ENCODE data around the gene PGM3. TPM values are rescaled to one million over a fixed set of nuclear protein-coding genes. Genes with fewer than 3 reads are reported as not detected.
A peak's percentile ranks its signal among the peaks of the same experiment; 100 is the strongest.

Gene PGM3, protein sequence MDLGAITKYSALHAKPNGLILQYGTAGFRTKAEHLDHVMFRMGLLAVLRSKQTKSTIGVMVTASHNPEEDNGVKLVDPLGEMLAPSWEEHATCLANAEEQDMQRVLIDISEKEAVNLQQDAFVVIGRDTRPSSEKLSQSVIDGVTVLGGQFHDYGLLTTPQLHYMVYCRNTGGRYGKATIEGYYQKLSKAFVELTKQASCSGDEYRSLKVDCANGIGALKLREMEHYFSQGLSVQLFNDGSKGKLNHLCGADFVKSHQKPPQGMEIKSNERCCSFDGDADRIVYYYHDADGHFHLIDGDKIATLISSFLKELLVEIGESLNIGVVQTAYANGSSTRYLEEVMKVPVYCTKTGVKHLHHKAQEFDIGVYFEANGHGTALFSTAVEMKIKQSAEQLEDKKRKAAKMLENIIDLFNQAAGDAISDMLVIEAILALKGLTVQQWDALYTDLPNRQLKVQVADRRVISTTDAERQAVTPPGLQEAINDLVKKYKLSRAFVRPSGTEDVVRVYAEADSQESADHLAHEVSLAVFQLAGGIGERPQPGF
- polyA plus RNA-seq (24.0 to 32.1 TPM (median 28.9 TPM) in 3 replicates), polyA minus RNA-seq (28.1 to 83.9 TPM (median 44.5 TPM) in 3 replicates)
- 17.9 TPM for polyA plus RNA-seq (2011; ENCODE audit: low read depth)
- polyA plus RNA-seq (2011; cell fraction: cytosol; rRNA removed), result 14.5 and 29.5 TPM in 2 replicates
- polyA plus RNA-seq (2011; cell fraction: nucleus; rRNA removed), result 21.7 and 25.1 TPM in 2 replicates
- 18.5 and 31.0 TPM in 2 replicates for polyA plus RNA-seq (2012; ENCODE audit: low replicate concordance)
- 19.4 TPM for polyA minus RNA-seq (2011; cell fraction: cytosol; rRNA and poly(A)+ RNA removed)
- 20.3 and 42.5 TPM in 2 replicates for polyA minus RNA-seq (2011; cell fraction: nucleus; rRNA and poly(A)+ RNA removed)

DNA sequence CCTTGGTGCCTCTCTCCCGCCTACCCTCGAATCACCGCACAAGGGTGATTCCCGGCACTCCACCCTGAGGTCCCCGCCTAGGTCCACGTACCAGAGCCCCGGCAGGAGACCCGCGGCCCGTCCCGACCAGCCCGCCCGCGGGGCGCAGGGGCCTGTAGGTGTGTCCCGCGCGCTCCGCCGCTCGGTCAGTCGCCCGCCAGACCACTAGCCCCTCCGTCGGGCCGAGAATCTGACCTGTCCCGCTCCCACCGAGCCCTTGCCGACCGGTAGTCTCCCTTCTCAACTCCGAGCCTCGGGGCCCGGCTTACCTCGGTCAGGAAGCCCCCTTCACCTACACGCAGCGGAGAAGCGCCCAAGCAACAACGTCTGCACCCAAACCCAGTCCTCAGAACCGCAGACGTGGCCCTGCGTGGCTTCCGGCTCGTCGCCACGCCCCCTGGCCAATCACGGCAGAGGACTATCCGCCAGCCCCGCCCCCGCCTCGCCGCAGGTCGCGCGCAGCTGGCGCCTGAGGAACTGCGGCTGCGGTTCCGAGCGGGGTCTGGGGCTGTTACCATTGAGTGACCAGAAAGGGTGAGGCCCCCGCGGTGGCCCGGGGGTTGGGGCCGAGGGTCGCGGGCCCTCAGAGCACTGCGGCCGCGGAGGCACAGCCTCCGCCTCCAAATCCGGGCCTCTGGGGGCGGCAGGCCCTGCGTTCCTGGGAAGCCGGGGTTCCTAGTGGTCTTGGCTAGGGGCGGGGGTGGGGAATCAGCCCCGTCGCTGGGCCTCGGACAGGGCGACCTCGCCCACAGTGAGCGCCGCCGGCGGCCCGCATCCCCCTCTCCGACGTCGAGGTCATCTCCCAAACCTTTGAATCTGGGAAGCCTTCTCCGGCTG, at the start of gene PGM3, which contains the start of gene RWDD2A:
Gene PGM3, minus strand, starts transcription at position 395 of the 876 bp plus-strand sequence. CDS start 2,253 bp downstream, outside the sequence.
Gene RWDD2A, plus strand, starts transcription at position 487 of the 876 bp plus-strand sequence. CDS start 1,095 bp downstream, outside the sequence.
- dilution Hi-C loops (cut with MboI; ENCODE audit: extremely low pct_ligation_motif_present, low sequenced_read_pairs), result no loop called here
- H3K36me3 ChIP-seq (ENCODE audit: control insufficient read depth in 2 of 2, extremely low read depth in 1 of 2, insufficient read depth in 2 of 2, low read length in 2 of 2), result peaks cover 0 to 29% of the 10 kb centered on the region in 2 experiments
- H4K20me1 ChIP-seq (ENCODE audit: control insufficient read depth, extremely low read depth, insufficient read depth, low read length), result no peaks in the 10 kb centered on the region
- peak within 1 kb of the TSS; percentile 88 for H3K27ac ChIP-seq (ENCODE audit: control insufficient read depth, insufficient read depth, low read length)
- H3K9ac ChIP-seq (ENCODE audit: control insufficient read depth, extremely low read depth, insufficient read depth, low read length), result peak within 1 kb of the TSS; percentile 93
- H3K27me3 ChIP-seq (ENCODE audit: control insufficient read depth, extremely low read depth, insufficient read depth, low read length), result no peaks in the 10 kb centered on the region
- peak within 1 kb of the TSS; percentile 84 for H3K4me2 ChIP-seq (ENCODE audit: control insufficient read depth, extremely low read depth, insufficient read depth, low read depth, low read length)
- peaks cover 13% of the 10 kb centered on the region for H3K4me1 ChIP-seq (ENCODE audit: control insufficient read depth, extremely low read depth, insufficient read depth, low read length)
- peaks cover 26% of the 10 kb centered on the region for H3K79me2 ChIP-seq (ENCODE audit: control insufficient read depth, insufficient read depth, low read length)
- FAIRE-seq, result no peak
- no peak for DNase-seq (ENCODE audit: low read depth, low spot score)
- H3K4me3 ChIP-seq (ENCODE audit: control insufficient read depth in 2 of 3, extremely low read depth in 1 of 3, insufficient read depth in 2 of 3, low read depth in 1 of 3, low read length in 3 of 3), result peak within 1 kb of the TSS; percentile 89 to 90 (median 89)
- TF ChIP-seq, protein P1, sequence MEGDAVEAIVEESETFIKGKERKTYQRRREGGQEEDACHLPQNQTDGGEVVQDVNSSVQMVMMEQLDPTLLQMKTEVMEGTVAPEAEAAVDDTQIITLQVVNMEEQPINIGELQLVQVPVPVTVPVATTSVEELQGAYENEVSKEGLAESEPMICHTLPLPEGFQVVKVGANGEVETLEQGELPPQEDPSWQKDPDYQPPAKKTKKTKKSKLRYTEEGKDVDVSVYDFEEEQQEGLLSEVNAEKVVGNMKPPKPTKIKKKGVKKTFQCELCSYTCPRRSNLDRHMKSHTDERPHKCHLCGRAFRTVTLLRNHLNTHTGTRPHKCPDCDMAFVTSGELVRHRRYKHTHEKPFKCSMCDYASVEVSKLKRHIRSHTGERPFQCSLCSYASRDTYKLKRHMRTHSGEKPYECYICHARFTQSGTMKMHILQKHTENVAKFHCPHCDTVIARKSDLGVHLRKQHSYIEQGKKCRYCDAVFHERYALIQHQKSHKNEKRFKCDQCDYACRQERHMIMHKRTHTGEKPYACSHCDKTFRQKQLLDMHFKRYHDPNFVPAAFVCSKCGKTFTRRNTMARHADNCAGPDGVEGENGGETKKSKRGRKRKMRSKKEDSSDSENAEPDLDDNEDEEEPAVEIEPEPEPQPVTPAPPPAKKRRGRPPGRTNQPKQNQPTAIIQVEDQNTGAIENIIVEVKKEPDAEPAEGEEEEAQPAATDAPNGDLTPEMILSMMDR (optimal IDR thresholded peaks at IDR 0.05 in 1 of 3, IDR thresholded peaks at IDR 0.05 in 1 of 3, conservative IDR thresholded peaks at IDR 0.05 in 1 of 3; ENCODE audit: extremely low read depth in 1 of 3, insufficient read depth in 2 of 3, low read length in 3 of 3), result no peak
- TF ChIP-seq EZH2 (IDR thresholded peaks at IDR 0.05; ENCODE audit: low read length), result no peak
- H3K9me1 ChIP-seq (ENCODE audit: control insufficient read depth, extremely low read depth, insufficient read depth, low read length), result no peaks in the 10 kb centered on the region
- H3K9me3 ChIP-seq (ENCODE audit: control insufficient read depth, low read depth, low read length), result no peaks in the 10 kb centered on the region
- peak within 1 kb of the TSS; percentile 98 for H2AFZ ChIP-seq (ENCODE audit: control insufficient read depth, low read length)

DNA sequence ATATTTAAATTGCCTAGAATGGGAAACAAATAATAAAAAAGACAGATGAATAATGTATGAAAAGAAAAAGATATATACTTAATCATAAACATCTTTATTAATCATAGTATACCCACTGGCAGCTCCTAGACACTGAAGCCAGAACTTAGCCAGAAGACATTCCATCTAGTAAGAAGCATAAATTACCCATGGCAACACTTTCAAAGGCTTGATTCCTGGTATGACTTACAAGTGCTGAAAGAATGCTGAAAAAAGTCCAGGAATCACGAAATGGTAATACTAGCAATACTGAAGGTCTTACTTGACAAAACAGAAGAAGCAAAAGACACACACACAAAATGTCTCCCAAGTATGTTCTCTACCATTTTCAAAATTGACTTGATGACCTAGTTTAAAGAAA, 38.1 kb upstream of the PGM3 start:
- dilution Hi-C loops (cut with MboI; ENCODE audit: extremely low pct_ligation_motif_present, low sequenced_read_pairs), result no loop called here
- no peak for DNase-seq (ENCODE audit: low read depth, low spot score)

More for the DNA sequence above, 38.1 kb upstream of the PGM3 start:
- no peak for FAIRE-seq
- Histone ChIP-seq H3K4me2 (ENCODE audit: control insufficient read depth, extremely low read depth, insufficient read depth, low read depth, low read length) (no peak overlapping the region), H3K27me3 (ENCODE audit: control insufficient read depth, extremely low read depth, insufficient read depth, low read length) (no peaks in the 10 kb centered on the region), H4K20me1 (ENCODE audit: control insufficient read depth, extremely low read depth, insufficient read depth, low read length) (no peaks in the 10 kb centered on the region), H3K79me2 (ENCODE audit: control insufficient read depth, insufficient read depth, low read length) (no peaks in the 10 kb centered on the region), H3K4me1 (ENCODE audit: control insufficient read depth, extremely low read depth, insufficient read depth, low read length) (no peaks in the 10 kb centered on the region), H3K9ac (ENCODE audit: control insufficient read depth, extremely low read depth, insufficient read depth, low read length) (no peak overlapping the region), H3K9me1 (ENCODE audit: control insufficient read depth, extremely low read depth, insufficient read depth, low read length) (no peaks in the 10 kb centered on the region), H3K4me3 (ENCODE audit: control insufficient read depth in 2 of 3, extremely low read depth in 1 of 3, insufficient read depth in 2 of 3, low read depth in 1 of 3, low read length in 3 of 3) (no peak overlapping the region), H3K9me3 (ENCODE audit: control insufficient read depth, low read depth, low read length) (no peaks in the 10 kb centered on the region), H2AFZ (ENCODE audit: control insufficient read depth, low read length) (no peak overlapping the region), H3K36me3 (ENCODE audit: control insufficient read depth in 2 of 2, extremely low read depth in 1 of 2, insufficient read depth in 2 of 2, low read length in 2 of 2) (peaks cover 0 to 9% of the 10 kb centered on the region in 2 experiments), H3K27ac (ENCODE audit: control insufficient read depth, insufficient read depth, low read length) (no peak overlapping the region)
- TF ChIP-seq, protein P1 (optimal IDR thresholded peaks at IDR 0.05 in 1 of 3, IDR thresholded peaks at IDR 0.05 in 1 of 3, conservative IDR thresholded peaks at IDR 0.05 in 1 of 3; ENCODE audit: extremely low read depth in 1 of 3, insufficient read depth in 2 of 3, low read length in 3 of 3), result no peak
- TF ChIP-seq EZH2 (IDR thresholded peaks at IDR 0.05; ENCODE audit: low read length), result no peak

Measured in keratinocyte (primary cell).